ENCODE measurements around the gene ADAM12.

Gene ADAM12

DNA sequence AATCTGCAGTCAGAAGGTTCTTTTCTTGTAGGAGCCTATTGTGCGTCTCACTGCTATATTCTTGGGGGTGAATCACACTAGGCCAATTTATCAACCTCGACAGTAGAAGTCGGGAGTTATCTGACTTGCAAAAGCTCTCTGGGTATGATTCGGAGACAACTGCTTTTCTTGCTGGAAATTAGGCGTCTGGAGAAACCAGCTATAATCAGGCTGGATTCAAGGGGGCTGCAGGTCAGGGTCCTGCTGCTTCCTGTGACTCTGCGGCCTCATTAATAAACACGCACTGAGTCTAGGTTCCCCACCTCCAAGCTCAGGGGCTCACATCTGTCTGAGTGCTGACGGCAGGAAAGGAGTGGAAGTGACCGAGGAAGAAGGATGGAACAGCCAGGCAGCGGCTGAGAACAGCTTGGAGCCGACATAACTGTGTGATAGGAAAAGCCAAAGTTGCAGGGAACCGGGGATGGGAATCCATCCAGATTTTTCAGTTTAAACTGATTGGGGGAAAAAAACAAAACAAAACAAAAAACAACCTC is 307.3 kb downstream of the ADAM12 start:
- TF ChIP-seq, protein P1, sequence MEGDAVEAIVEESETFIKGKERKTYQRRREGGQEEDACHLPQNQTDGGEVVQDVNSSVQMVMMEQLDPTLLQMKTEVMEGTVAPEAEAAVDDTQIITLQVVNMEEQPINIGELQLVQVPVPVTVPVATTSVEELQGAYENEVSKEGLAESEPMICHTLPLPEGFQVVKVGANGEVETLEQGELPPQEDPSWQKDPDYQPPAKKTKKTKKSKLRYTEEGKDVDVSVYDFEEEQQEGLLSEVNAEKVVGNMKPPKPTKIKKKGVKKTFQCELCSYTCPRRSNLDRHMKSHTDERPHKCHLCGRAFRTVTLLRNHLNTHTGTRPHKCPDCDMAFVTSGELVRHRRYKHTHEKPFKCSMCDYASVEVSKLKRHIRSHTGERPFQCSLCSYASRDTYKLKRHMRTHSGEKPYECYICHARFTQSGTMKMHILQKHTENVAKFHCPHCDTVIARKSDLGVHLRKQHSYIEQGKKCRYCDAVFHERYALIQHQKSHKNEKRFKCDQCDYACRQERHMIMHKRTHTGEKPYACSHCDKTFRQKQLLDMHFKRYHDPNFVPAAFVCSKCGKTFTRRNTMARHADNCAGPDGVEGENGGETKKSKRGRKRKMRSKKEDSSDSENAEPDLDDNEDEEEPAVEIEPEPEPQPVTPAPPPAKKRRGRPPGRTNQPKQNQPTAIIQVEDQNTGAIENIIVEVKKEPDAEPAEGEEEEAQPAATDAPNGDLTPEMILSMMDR (IDR thresholded peaks at IDR 0.05; ENCODE audit: low read depth, low read length, missing control alignments) = no peak
- no peak overlapping the region for H3K4me3 ChIP-seq (ENCODE audit: low read depth, low read length)
- DNase-seq (ENCODE audit: low read depth) = no peak

DNA sequence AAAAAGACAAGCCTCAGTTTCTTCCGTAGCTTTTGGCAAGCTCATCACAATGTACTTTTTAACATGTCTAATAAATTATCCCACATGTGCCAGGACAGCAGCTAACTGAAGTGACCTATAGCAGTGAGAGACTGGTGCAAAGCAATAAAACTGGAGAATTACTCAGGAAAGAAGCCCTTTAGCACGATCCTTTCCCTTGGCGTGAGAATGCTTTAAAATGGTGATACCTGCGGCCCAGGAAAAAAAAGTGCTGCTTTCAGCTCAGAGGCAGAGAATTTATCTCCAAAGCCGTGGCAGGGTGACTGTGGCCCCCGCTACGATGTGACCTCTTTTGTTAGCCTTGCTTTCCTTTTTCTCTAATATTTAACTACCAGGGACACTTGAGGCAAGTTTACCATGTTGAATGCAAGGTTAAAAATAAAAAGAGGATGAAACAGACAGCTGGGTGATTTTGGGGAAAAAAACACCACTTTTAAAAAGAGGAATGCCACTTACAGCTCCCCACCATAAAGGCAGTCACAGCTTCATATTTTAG is 307.9 kb downstream of the ADAM12 start:
- H3K4me3 ChIP-seq (ENCODE audit: low read depth, low read length) = no peak overlapping the region
- no peak for DNase-seq (ENCODE audit: low read depth)
- TF ChIP-seq, protein P1 (IDR thresholded peaks at IDR 0.05; ENCODE audit: low read depth, low read length, missing control alignments) = no peak

DNA sequence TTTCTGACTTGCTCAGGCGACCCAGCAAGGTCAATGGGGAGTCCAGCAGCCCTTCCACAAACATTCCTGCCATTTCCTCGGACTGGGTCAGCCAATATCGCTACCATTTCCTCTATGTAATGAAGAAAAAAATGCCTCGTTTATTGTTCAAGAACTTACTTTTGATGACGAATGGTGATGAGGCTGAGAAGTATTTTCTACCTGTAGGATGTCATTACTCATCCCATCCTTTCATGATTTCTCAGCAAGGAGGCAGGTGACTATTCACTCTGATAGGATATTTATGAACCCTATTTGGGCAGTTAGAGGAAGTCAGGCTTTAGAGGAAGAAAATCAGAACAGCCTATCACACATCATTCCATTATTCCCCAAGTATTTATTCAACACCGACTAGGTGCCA is 313.3 kb downstream of the ADAM12 start:
- no peak overlapping the region for H3K4me3 ChIP-seq (ENCODE audit: low read depth, low read length)
- DNase-seq (ENCODE audit: low read depth) = no peak
- TF ChIP-seq, protein P1 (IDR thresholded peaks at IDR 0.05; ENCODE audit: low read depth, low read length, missing control alignments) = no peak

DNA sequence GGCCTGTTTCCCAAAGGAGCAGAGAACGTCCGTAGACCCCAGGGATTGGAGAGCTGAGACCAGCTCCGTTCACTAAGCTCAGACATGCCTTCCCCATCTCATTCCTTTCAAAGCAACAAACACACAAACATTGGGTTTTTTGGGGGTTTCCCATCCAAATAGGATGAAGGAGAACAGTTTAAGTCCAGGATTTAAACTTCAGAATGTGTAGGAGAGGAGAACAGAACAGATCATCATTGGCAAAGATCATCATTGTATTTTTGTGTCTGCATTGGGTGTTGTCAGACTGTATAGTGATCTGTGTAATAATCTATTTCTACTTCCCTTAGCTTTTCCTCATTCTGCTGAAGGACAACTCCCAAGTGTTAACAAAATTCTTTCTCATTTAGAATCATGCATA is 314.0 kb downstream of the ADAM12 start:
- no peak overlapping the region for H3K4me3 ChIP-seq (ENCODE audit: low read depth, low read length)
- DNase-seq (ENCODE audit: low read depth) = no peak
- TF ChIP-seq, protein P1 (IDR thresholded peaks at IDR 0.05; ENCODE audit: low read depth, low read length, missing control alignments) = no peak

DNA sequence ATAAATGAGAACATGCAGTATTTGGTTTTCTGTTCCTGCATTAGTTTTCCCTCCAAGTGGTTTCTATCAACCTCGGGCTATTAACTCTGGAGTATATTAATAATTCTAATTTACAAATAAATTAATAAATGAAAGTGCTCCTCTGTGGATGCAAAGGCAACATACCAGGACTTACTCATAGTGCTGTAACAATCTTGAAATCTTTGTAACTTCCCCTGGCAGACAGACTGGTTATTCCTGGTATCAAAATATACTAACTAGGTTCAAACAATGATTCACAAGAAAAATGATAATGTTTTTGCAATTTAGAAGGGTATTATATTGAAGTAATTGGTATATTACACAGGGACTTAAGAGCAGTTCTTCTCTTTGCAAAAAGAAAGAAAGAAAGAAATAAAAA is 314.7 kb downstream of the ADAM12 start:
- TF ChIP-seq, protein P1 (IDR thresholded peaks at IDR 0.05; ENCODE audit: low read depth, low read length, missing control alignments) = no peak
- no peak for DNase-seq (ENCODE audit: low read depth)
- no peak overlapping the region for H3K4me3 ChIP-seq (ENCODE audit: low read depth, low read length)

DNA sequence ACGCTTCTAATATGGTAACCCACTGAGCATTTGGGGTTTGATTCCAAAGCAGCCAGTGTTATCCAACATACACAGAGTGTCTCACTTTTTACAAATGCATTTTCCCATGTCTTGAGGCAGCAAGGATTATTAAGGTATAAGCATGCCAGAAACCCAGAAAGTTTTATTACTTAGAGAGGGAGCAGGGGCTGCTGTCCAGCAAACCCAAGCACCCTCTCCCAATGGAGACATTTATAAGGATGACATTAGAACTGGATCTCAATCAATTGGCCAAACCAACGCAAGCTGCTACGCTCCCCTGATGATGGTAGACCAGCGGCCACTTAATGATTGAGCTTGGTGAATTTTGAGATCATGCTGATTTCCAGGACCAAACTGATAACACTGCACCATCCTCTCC is 315.7 kb downstream of the ADAM12 start:
- TF ChIP-seq, protein P1 (IDR thresholded peaks at IDR 0.05; ENCODE audit: low read depth, low read length, missing control alignments) = no peak
- no peak for DNase-seq (ENCODE audit: low read depth)
- H3K4me3 ChIP-seq (ENCODE audit: low read depth, low read length) = no peak overlapping the region
